Skeletal muscle tissue (tissue), 4 donors: Measurements from ENCODE around the gene COL25A1. TPM values are rescaled to one million over a fixed set of nuclear protein-coding genes. Genes with fewer than 3 reads are reported as not detected.
A peak's percentile ranks its signal among the peaks of the same experiment; 100 is the strongest.

Experiments
- H3K27ac ChIP-seq: one replicate; pipeline ENCODE4 v1.7.0; 2013; ENCODE audit warnings: mild to moderate bottlenecking, low read depth, low read length, inconsistent platforms
- H3K27me3 ChIP-seq, 3 donors: one replicate each; pipeline ENCODE4 v1.7.0; 2013; ENCODE audit warnings: low read length in 3 of 3; ENCODE audit not compliant: control insufficient read depth in 3 of 3, insufficient read depth in 3 of 3
- H3K36me3 ChIP-seq, 3 donors: one replicate each; pipeline ENCODE4 v1.7.0; 2013; ENCODE audit warnings: low read length in 3 of 3; ENCODE audit not compliant: control insufficient read depth in 3 of 3, insufficient read depth in 3 of 3
- H3K4me1 ChIP-seq, 3 donors: one replicate each; pipeline ENCODE4 v1.7.0; 2013; ENCODE audit warnings: low read length in 3 of 3, mild to moderate bottlenecking in 3 of 3; ENCODE audit not compliant: control insufficient read depth in 3 of 3, insufficient read depth in 3 of 3
- H3K4me3 ChIP-seq, 3 donors: one replicate each; pipeline ENCODE4 v1.7.0; 2013; ENCODE audit warnings: low read length in 3 of 3
- H3K9ac ChIP-seq, 3 donors: one replicate each; pipeline ENCODE4 v1.7.0; 2013; ENCODE audit warnings: low read length in 3 of 3, mild to moderate bottlenecking in 3 of 3, moderate library complexity in 2 of 3, low read depth in 1 of 3
- H3K9me3 ChIP-seq, 3 donors: one replicate each; pipeline ENCODE4 v1.7.0; 2013; ENCODE audit warnings: low read length in 3 of 3; ENCODE audit not compliant: control insufficient read depth in 3 of 3
- total RNA-seq: library from RNA; depleted of rRNA; stranded (reverse); fragments of >200 nt; gene quantifications from one replicate; pipeline ENCODE4 v1.2.3, GENCODE V29; 2014
- donor health status: Osteomylitis.

The COL25A1 gene
- total RNA-seq, 1 donor from 2014 or later, result 3.7 TPM

- H3K27ac ChIP-seq, result no peak overlapping the region
- H3K9me3 ChIP-seq, result no peaks in the 10 kb centered on the region
- H3K4me3 ChIP-seq, result no peak overlapping the region
- no peaks in the 10 kb centered on the region for H3K27me3 ChIP-seq
- no peaks in the 10 kb centered on the region for H3K36me3 ChIP-seq
- H3K9ac ChIP-seq, result no peak overlapping the region
- H3K4me1 ChIP-seq, result no peaks in the 10 kb centered on the region
Measured at GRCh38 chr4:108839333-108839732, 463.1 kb downstream of the COL25A1 start.

- H3K4me3 ChIP-seq, result no peak overlapping the region
- H3K36me3 ChIP-seq, result no peaks in the 10 kb centered on the region
- H3K9ac ChIP-seq, result no peak overlapping the region
- no peaks in the 10 kb centered on the region for H3K9me3 ChIP-seq
- no peak overlapping the region for H3K27ac ChIP-seq
- H3K27me3 ChIP-seq, result no peaks in the 10 kb centered on the region
- no peaks in the 10 kb centered on the region for H3K4me1 ChIP-seq
Measured at GRCh38 chr4:108838451-108838850, 464.0 kb downstream of the COL25A1 start.

DNA sequence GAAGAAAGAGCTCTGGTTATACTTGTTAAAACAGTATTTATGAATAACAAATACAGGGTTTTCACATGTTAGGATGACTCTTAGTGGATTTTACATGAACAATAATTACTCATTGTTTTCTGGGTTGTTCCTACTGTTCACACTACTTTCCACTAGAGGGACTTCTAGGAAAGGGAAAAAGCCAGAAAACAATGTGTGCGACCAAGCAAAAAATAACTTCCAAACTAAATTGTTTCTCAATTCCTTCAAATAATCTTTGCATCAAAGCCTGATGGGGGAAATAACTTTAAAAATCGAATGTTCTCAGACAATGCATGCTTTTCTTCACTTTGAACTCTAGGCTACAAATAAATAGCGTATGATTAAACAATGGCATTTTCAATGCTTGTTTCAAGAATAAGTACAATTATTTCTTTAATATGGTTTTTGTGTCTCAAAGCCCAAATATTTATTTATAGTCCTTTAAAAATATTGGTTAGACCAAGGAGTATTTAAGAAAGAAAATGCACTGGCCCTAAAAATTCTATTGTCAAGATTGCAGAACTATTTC lies 467.5 kb downstream of the COL25A1 start:
- Histone ChIP-seq H3K4me3 (no peak overlapping the region), H3K9ac (no peak overlapping the region), H3K36me3 (no peaks in the 10 kb centered on the region), H3K27me3 (no peaks in the 10 kb centered on the region), H3K9me3 (no peaks in the 10 kb centered on the region), H3K27ac (no peak overlapping the region), H3K4me1 (peaks cover 0 to 6% (median 3%) of the 10 kb centered on the region in 3 donors)

DNA sequence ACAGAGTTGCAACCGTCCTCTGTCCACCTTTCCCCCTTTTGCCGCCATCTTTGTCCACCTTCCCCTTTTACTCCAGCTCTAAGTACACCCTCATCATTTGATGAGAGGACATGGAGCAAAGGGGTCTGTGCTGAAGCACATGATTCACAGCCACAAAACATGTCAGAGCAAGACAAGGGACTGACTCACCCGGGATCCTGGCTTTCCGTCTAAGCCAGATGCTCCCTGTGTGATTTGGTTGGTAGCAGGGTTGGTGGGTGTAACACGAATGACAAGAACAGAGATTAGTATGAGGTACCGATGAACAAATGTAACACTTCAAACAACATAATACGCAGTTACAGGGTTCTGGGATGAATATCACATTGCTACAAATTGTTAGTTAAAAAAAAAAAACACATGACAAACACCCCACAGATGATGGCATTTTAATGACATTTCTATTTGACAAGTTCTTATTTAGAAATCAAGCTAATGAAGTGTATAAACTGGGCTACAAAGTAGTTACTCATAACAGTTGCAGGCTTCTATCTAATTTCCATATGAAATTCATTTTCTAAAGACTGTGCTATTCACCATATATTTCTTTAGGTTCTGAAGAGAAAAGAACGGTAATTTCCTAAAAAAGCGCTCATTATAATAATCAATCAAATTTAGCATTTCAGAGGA lies 468.2 kb downstream of the COL25A1 start:
- Histone ChIP-seq H3K27me3 (no peaks in the 10 kb centered on the region), H3K36me3 (no peaks in the 10 kb centered on the region), H3K4me3 (no peak overlapping the region), H3K9me3 (no peaks in the 10 kb centered on the region), H3K27ac (no peak overlapping the region), H3K9ac (no peak overlapping the region), H3K4me1 (peaks cover 0 to 6% (median 3%) of the 10 kb centered on the region in 3 donors)

GRCh38 chr4:108833046-108833445 lies 469.4 kb downstream of the COL25A1 start:
- H3K4me3 ChIP-seq, result no peak overlapping the region
- H3K9me3 ChIP-seq, result no peaks in the 10 kb centered on the region
- peaks cover 0 to 6% (median 3%) of the 10 kb centered on the region in 3 donors for H3K4me1 ChIP-seq
- no peaks in the 10 kb centered on the region for H3K27me3 ChIP-seq
- H3K36me3 ChIP-seq, result no peaks in the 10 kb centered on the region
- H3K9ac ChIP-seq, result no peak overlapping the region
- no peak overlapping the region for H3K27ac ChIP-seq

DNA sequence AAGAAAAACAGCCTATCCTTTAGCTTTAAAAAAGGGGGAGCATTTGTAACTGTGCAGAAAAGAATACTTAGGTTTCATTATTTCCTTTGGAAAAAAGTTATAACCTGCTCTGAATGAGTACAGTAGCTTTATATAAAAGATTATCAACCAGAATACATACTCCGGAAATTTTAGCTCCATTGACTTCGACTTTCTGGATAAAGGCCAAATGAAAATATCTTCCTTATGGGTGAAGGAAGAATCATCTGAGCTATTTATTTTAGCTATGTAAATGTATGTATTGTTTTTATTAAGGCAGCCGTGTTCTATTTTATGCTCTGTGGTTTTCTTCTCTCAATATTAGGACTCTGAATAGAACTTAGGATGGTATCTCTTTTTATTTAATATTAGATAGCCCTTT lies 470.6 kb downstream of the COL25A1 start:
- H3K36me3 ChIP-seq, result no peaks in the 10 kb centered on the region
- peaks cover 0 to 6% (median 3%) of the 10 kb centered on the region in 3 donors for H3K4me1 ChIP-seq
- no peak overlapping the region for H3K9ac ChIP-seq
- H3K4me3 ChIP-seq, result no peak overlapping the region
- H3K27ac ChIP-seq, result no peak overlapping the region
- no peaks in the 10 kb centered on the region for H3K27me3 ChIP-seq
- H3K9me3 ChIP-seq, result no peaks in the 10 kb centered on the region

- Histone ChIP-seq H3K9ac (no peak overlapping the region), H3K27me3 (no peaks in the 10 kb centered on the region), H3K9me3 (no peaks in the 10 kb centered on the region), H3K27ac (no peak overlapping the region), H3K4me3 (no peak overlapping the region), H3K36me3 (no peaks in the 10 kb centered on the region), H3K4me1 (peaks cover 0 to 6% (median 3%) of the 10 kb centered on the region in 3 donors)
Measured at GRCh38 chr4:108831291-108831690, 471.2 kb downstream of the COL25A1 start.

DNA sequence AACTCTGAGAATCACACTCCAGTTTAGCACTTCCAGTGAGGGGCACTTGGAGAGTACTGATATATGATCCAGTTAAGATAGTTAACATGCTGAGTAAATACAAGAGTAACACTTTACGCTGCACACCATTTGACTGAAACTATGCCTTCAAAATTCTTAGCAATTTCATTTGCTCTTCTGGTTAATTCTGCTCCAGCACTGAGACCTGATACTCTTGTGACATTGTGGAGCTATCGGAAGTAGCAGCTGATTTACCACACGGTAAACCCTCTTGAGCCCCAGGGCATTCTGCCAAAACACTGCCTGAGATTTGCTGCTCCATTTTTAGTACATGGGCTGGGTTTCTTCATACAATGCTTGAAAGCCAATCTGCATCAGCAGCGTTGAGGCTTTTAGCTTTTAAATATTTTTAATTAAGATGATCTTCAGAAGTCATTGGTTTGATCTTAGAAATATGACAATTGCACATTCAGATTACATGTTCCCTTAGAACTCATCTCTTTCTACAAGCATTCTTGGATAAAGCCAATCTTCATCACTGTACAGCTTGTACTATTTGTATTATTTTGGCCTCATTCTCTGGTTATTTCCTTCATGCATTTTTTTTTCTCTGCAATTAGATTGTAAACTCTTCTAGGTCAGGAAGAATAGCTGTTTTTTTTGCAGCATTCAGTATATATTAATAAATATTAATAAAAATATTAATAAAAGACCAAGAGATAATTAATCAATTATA lies 471.8 kb downstream of the COL25A1 start:
- no peak overlapping the region for H3K4me3 ChIP-seq
- peak overlapping the region in 1 of 3 donors; percentile 18 for H3K9ac ChIP-seq
- H3K36me3 ChIP-seq, result no peaks in the 10 kb centered on the region
- H3K27ac ChIP-seq, result no peak overlapping the region
- H3K27me3 ChIP-seq, result no peaks in the 10 kb centered on the region
- H3K4me1 ChIP-seq, result peaks cover 0 to 6% (median 3%) of the 10 kb centered on the region in 3 donors
- no peaks in the 10 kb centered on the region for H3K9me3 ChIP-seq

DNA sequence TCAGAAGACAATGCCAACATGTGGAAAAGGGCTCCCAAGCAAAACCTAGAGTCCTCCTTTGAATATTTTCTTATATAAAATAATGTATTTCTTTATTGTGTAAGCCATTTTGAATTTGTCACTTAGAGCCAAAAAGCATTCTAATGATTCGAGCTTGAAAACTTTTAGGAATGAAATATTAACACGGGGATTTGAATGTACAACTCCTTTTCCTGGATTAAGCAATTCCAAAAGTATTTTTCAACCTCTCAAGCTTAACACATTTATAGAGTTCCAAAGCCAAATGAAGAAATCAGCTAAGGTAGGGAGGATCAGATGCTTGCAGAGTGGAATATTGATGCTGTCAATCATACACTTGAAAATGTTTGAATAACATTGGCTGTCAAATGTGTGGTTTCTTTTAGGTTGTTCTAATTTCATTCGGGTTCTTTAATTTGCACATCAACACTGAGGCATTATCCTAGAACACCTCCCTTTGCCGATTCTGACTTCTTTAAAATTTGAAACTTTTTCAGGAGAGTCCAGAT lies 472.4 kb downstream of the COL25A1 start:
- peaks cover 0 to 6% (median 3%) of the 10 kb centered on the region in 3 donors for H3K4me1 ChIP-seq
- H3K27ac ChIP-seq, result no peak overlapping the region
- no peaks in the 10 kb centered on the region for H3K9me3 ChIP-seq
- no peak overlapping the region for H3K9ac ChIP-seq
- H3K4me3 ChIP-seq, result no peak overlapping the region
- H3K27me3 ChIP-seq, result no peaks in the 10 kb centered on the region
- H3K36me3 ChIP-seq, result no peaks in the 10 kb centered on the region

DNA sequence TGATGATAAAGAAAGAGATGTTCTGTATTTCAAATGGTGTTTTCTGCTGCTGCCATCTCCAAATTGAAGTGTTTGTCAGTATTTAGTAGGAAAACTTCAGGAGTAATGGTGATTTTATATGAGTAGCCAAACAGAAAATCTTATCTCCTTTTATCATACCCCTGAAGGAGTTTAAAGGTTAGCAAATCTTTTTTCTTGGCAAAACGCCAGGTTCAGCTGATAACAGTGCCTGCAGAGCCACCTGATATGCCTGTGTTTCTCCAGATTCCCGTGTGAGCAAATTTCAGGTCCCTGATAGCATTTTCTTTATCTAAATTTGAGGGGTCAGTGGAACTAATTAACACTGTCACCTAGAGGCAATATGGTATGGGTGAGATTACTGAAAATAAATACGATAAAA lies 473.8 kb downstream of the COL25A1 start:
- Histone ChIP-seq H3K27ac (no peak overlapping the region), H3K36me3 (no peaks in the 10 kb centered on the region), H3K9ac (no peak overlapping the region), H3K9me3 (no peaks in the 10 kb centered on the region), H3K27me3 (no peaks in the 10 kb centered on the region), H3K4me1 (peaks cover 0 to 6% (median 3%) of the 10 kb centered on the region in 3 donors), H3K4me3 (no peak overlapping the region)
